Endothelial cell of umbilical vein (primary cell): ENCODE measurements around the gene TMEM237. TPM values are rescaled to one million over a fixed set of nuclear protein-coding genes. Genes with fewer than 3 reads are reported as not detected.

Experiments used
- BruUV-seq: library from RNA; stranded (reverse); fragments of 400-500 nt; replicated peaks from 2 replicates; lab custom pipeline; 2021; lab: Mats Ljungman, UMichigan
- CTCF ChIA-PET: fragments of 300-600, 350-600 bp; sonication (Branson Sonifier 250); formaldehyde crosslinking; loops from one replicate; lab custom pipeline; 2021; ENCODE audit warnings: antibody characterized with exemption, inconsistent platforms; lab: Charles Lee
- POLR2A ChIA-PET: fragments of 300-600, 350-600 bp; sonication (Branson Sonifier 250); formaldehyde crosslinking; loops from one replicate; lab custom pipeline; 2021; ENCODE audit warnings: antibody characterized with exemption, inconsistent platforms; lab: Charles Lee
- DNase-seq: peaks from one replicate; pipeline ENCODE4 v3.0.0-alpha.2; 2011; ENCODE audit warnings: low read depth, low spot score
- FAIRE-seq: peaks from 2 replicates; lab custom pipeline; 2011; peaks lifted over from hg19 to GRCh38; lab: Jason Lieb, UNC
- H2AFZ ChIP-seq: 2 replicates; pipeline ENCODE4 v1.6.0; 2012; ENCODE audit warnings: low read depth, low read length, control low read depth, inconsistent platforms
- H3K27ac ChIP-seq: 2 replicates; pipeline ENCODE4 v1.5.1; 2011; ENCODE audit warnings: low read depth, mild to moderate bottlenecking, control low read depth, low read length, moderate library complexity; ENCODE audit not compliant: insufficient read depth
- H3K27me3 ChIP-seq, 2 experiments: 2 replicates each; pipeline versions ENCODE4 v1.6.0 to v1.6.1; 2011; ENCODE audit warnings: low read length in 2 of 2, mixed read lengths in 1 of 2; ENCODE audit not compliant: control insufficient read depth in 2 of 2, insufficient read depth in 2 of 2
- H3K36me3 ChIP-seq, 2 experiments: 2 replicates in 1 of 2; 3 replicates in 1 of 2; pipeline ENCODE4 v1.5.1; 2011; ENCODE audit warnings: low read length in 2 of 2, mild to moderate bottlenecking in 1 of 2, moderate library complexity in 1 of 2; ENCODE audit not compliant: control insufficient read depth in 2 of 2, insufficient read depth in 2 of 2; ENCODE audit errors: extremely low read depth in 1 of 2
- H3K4me1 ChIP-seq: 3 replicates; pipeline ENCODE4 v1.5.1; 2011; ENCODE audit warnings: mild to moderate bottlenecking, low read length; ENCODE audit not compliant: control insufficient read depth, insufficient read depth; ENCODE audit errors: extremely low read depth
- H3K4me2 ChIP-seq: 2 replicates; pipeline ENCODE4 v1.6.1; 2011; ENCODE audit warnings: low read length, control low read depth, mixed read lengths; ENCODE audit not compliant: insufficient read depth
- H3K4me3 ChIP-seq, 3 experiments: fragments of 200-600 bp in 1 of 3; sonication (generic), shearing (Covaris generic) in 1 of 3; replicated peaks in 1 of 3; 2 replicates each; pipeline ENCODE4 v1.5.1; 2011 to 2016; ENCODE audit warnings: control low read depth in 3 of 3, low read length in 3 of 3, mild to moderate bottlenecking in 2 of 3, inconsistent platforms in 1 of 3, low read depth in 1 of 3, moderate library complexity in 1 of 3; ENCODE audit not compliant: insufficient read depth in 1 of 3
- H3K79me2 ChIP-seq: 2 replicates; pipeline ENCODE4 v1.6.0; 2012; ENCODE audit warnings: low read length, inconsistent platforms; ENCODE audit not compliant: control insufficient read depth, insufficient read depth
- H3K9ac ChIP-seq: replicated peaks from 2 replicates; pipeline ENCODE3; 2011; ENCODE audit warnings: low read length, control low read depth; ENCODE audit not compliant: insufficient read depth; ENCODE audit errors: extremely low read depth
- H3K9me1 ChIP-seq: replicated peaks from 3 replicates; pipeline ENCODE4 v1.6.0; 2011; ENCODE audit warnings: mild to moderate bottlenecking, low read length; ENCODE audit not compliant: control insufficient read depth, insufficient read depth; ENCODE audit errors: extremely low read depth
- H3K9me3 ChIP-seq: replicated peaks from 2 replicates; pipeline ENCODE4 v1.5.1; 2012; ENCODE audit warnings: low read length, inconsistent platforms; ENCODE audit not compliant: control insufficient read depth, insufficient read depth
- H4K20me1 ChIP-seq: replicated peaks from 2 replicates; pipeline ENCODE3; 2011; ENCODE audit warnings: mild to moderate bottlenecking, low read length; ENCODE audit not compliant: control insufficient read depth, insufficient read depth; ENCODE audit errors: extremely low read depth
- CTCF ChIP-seq, 2 donors: IDR thresholded peaks; 1 replicate in 1 of 2; 2 replicates in 1 of 2; pipeline ENCODE4 v1.5.1; 2011; ENCODE audit warnings: low read length in 2 of 2, mild to moderate bottlenecking in 2 of 2, moderate library complexity in 2 of 2, control low read depth in 1 of 2, inconsistent platforms in 1 of 2, low read depth in 1 of 2; ENCODE audit not compliant: insufficient read depth in 1 of 2; ENCODE audit errors: extremely low read depth in 1 of 2
- EZH2 ChIP-seq: IDR thresholded peaks from 2 replicates; pipeline ENCODE4 v1.6.1; 2012; ENCODE audit warnings: borderline replicate concordance, low read depth, mild to moderate bottlenecking, moderate library complexity, low read length, inconsistent platforms; ENCODE audit not compliant: severe bottlenecking
- FOS ChIP-seq: IDR thresholded peaks from 2 replicates; pipeline ENCODE4 v1.6.1; 2011; ENCODE audit warnings: mild to moderate bottlenecking, low read length, moderate library complexity, borderline replicate concordance; ENCODE audit not compliant: insufficient read depth
- GATA2 ChIP-seq: IDR thresholded peaks from 2 replicates; pipeline ENCODE4 v1.7.0; 2011; ENCODE audit warnings: low read depth, mild to moderate bottlenecking, moderate library complexity, mixed read lengths, low read length; ENCODE audit not compliant: insufficient read length, insufficient read depth
- JUN ChIP-seq: IDR thresholded peaks from 2 replicates; pipeline ENCODE4 v1.6.1; 2011; ENCODE audit warnings: borderline replicate concordance, low read depth; ENCODE audit not compliant: insufficient read length, insufficient read depth
- MYC ChIP-seq: IDR thresholded peaks from one replicate; pipeline ENCODE4 v1.6.1; 2011; ENCODE audit warnings: mild to moderate bottlenecking, low read depth, low read length
- POLR2A ChIP-seq: IDR thresholded peaks from 2 replicates; pipeline ENCODE4 v1.6.1; 2012; ENCODE audit warnings: low read depth, mild to moderate bottlenecking, control low read depth, low read length
- POLR2AphosphoS5 ChIP-seq: IDR thresholded peaks from 2 replicates; pipeline ENCODE4 v1.6.1; 2012; ENCODE audit warnings: low read depth, mild to moderate bottlenecking, control low read depth, low read length, moderate library complexity; ENCODE audit not compliant: insufficient read depth
- dilution Hi-C: fragments of 300-500 bp; cut with MboI; formaldehyde crosslinking; loops from one replicate; pipeline ENCODE4 v1.15.0; 2019; ENCODE audit warnings: low sequenced_read_pairs; ENCODE audit not compliant: extremely low pct_ligation_motif_present
- intact Hi-C: fragments of 100-400 bp; cut with micrococcal nuclease; formaldehyde crosslinking; loops from one replicate; pipeline ENCODE4 v1.10.0; 2022
- polyA plus RNA-seq, 4 experiments: library from polyadenylated mRNA; depleted of rRNA in 3 of 4; stranded (reverse) in 3 of 4; unstranded in 1 of 4; fragments of >200 nt; gene quantifications; 2 replicates each; pipeline versions ENCODE4 v1.2.1 to v1.2.3, GENCODE V29; 2011 to 2012; ENCODE audit warnings: missing spikeins in 1 of 4
- total RNA-seq: library from RNA; stranded (reverse); gene quantifications from 2 replicates; pipeline ENCODE4 v1.2.3, GENCODE V29; 2021
- TF ChIP-seq, protein P1 (sequence below): IDR thresholded peaks from 2 replicates; pipeline ENCODE4 v1.6.1; 2011; ENCODE audit not compliant: insufficient read depth, insufficient read length

The TMEM237 gene
- total and polyA plus RNA-seq, 2 donors (not counting 3 experiments of a cell fraction or from before 2014, with no cell fraction given): 41.2 to 64.7 TPM

GRCh38 chr2:201642086-201642578, 1.2 kb downstream of the TMEM237 start:
- no peaks in the 10 kb centered on the region for H3K27me3 ChIP-seq
- H4K20me1 ChIP-seq: no peaks in the 10 kb centered on the region
- dilution Hi-C loops: no loop called here
- H3K4me3 ChIP-seq: peak overlapping the region; percentile 62 to 93 (median 77)
- H3K79me2 ChIP-seq: peaks cover 14% of the 10 kb centered on the region
- POLR2A ChIA-PET: no interaction called here
- H3K4me2 ChIP-seq: peak overlapping the region; percentile 98
- no peaks in the 10 kb centered on the region for H3K9me3 ChIP-seq
- H3K9ac ChIP-seq: peak overlapping the region; percentile 91
- peak; percentile 21 for FAIRE-seq
- CTCF ChIA-PET: interaction anchor here (1.0 to 2.3 kb wide), 4 partner anchors 11 to 176 kb away, joined by 3 to 13 read pairs (median 4); partner anchors contain the start of gene MPP4
- H2AFZ ChIP-seq: peak overlapping the region; percentile 92
- BruUV-seq: TSS peak; percentile 71
- TF ChIP-seq POLR2A (no peak), MYC (no peak), FOS (no peak), GATA2 (no peak)
- peaks cover 12% of the 10 kb centered on the region for H3K4me1 ChIP-seq
- no peak for DNase-seq
- no peaks in the 10 kb centered on the region for H3K9me1 ChIP-seq
- H3K27ac ChIP-seq: peak overlapping the region; percentile 87
- no peaks in the 10 kb centered on the region for H3K36me3 ChIP-seq
- intact Hi-C loops: loop anchor here (2.0 to 5.0 kb wide), 3 partner anchors 65 to 191 kb away; partner anchors contain the start of genes ALS2, STRADB and TRAK2

GRCh38 chr2:201639205-201639604, 4.1 kb downstream of the TMEM237 start:
- Histone ChIP-seq H4K20me1 (no peaks in the 10 kb centered on the region), H3K4me1 (peaks cover 12% of the 10 kb centered on the region), H3K9me1 (no peaks in the 10 kb centered on the region), H3K27me3 (no peaks in the 10 kb centered on the region), H3K79me2 (peaks cover 14% of the 10 kb centered on the region), H3K27ac (no peak overlapping the region), H2AFZ (no peak overlapping the region), H3K36me3 (peaks cover 0 to 15% of the 10 kb centered on the region in 2 experiments), H3K4me2 (no peak overlapping the region), H3K4me3 (no peak overlapping the region), H3K9ac (no peak overlapping the region), H3K9me3 (no peaks in the 10 kb centered on the region)
- ChIA-PET POLR2A (no interaction called here), CTCF (interaction anchor here (1.5 kb wide), 1 partner anchor 69 kb away, joined by 3 read pairs; no protein-coding TSS in a partner anchor)
- intact Hi-C loops: no loop called here
- TF ChIP-seq FOS (no peak), EZH2 (no peak), CTCF (IDR thresholded peaks at IDR 0.05; ENCODE audit: extremely low read depth in 1 of 2, insufficient read depth in 1 of 2, low read depth in 1 of 2, low read length in 2 of 2) (no peak), JUN (no peak), MYC (no peak), POLR2A (no peak), GATA2 (no peak), POLR2AphosphoS5 (no peak)
- TF ChIP-seq, protein P1, sequence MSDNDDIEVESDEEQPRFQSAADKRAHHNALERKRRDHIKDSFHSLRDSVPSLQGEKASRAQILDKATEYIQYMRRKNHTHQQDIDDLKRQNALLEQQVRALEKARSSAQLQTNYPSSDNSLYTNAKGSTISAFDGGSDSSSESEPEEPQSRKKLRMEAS: no peak
- no TSS peak for BruUV-seq
- FAIRE-seq (no peak), DNase-seq (no peak)
- dilution Hi-C loops: no loop called here
